Erythroblast (primary cell): ENCODE measurements around the gene IQCB1.

Source experiments
- GATA1 ChIP-seq: IDR thresholded peaks from 2 replicates; pipeline ENCODE4 v1.6.1; 2011; ENCODE audit warnings: low read depth, mild to moderate bottlenecking, control low read depth, low read length, moderate library complexity
- POLR2A ChIP-seq: IDR thresholded peaks from 2 replicates; pipeline ENCODE4 v1.6.1; 2011; ENCODE audit warnings: mild to moderate bottlenecking, low read length

DNA sequence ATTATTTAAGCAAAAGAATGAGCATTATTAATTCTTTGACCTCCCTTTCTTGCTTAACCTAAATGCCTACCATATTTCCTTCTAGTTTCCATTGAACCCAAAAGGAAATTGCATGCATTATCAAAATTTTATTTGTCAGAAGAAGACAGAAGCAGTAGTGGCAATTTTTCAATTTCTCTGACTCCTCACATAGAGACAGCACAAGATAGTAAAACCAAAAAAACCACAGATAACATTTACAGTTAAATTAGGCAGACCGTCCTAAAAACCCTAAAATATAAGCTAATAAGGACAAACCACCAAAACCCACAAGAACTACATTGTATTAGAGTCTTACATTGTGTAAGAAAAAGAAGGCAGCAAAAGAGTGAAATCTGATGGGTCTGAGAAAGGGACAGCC lies 112.4 kb downstream of the IQCB1 start:
- TF ChIP-seq POLR2A (no peak), GATA1 (no peak)
